Measurements from ENCODE around the gene EVI5.
"Not testable (repeated sequence)": the region's sequence is repeated elsewhere in the genome, so short reads cannot be mapped to it uniquely, and the experiment has no call there.

Gene EVI5

DNA sequence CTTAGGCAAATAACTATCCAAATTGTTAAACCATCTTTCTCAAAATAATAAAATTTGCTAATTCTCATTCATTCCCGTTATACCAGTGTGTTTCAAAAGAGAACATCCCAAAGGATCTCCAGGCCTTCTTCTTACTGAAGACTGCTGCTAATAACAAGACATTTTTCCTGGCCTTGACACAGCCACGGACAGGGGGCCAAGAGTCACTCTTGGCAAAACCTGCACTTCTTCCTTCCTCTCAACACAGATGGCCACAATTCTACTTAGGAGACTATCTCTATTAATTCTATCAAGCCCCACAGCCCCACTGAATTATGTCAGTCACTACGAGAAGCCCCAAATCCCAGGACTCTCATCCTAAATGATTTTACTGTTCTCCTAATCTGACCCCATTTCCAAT is 86.0 kb downstream of the EVI5 start:
- DNase-seq (ENCODE audit: low read depth in 1 of 2, low spot score in 1 of 2) = no peak

DNA sequence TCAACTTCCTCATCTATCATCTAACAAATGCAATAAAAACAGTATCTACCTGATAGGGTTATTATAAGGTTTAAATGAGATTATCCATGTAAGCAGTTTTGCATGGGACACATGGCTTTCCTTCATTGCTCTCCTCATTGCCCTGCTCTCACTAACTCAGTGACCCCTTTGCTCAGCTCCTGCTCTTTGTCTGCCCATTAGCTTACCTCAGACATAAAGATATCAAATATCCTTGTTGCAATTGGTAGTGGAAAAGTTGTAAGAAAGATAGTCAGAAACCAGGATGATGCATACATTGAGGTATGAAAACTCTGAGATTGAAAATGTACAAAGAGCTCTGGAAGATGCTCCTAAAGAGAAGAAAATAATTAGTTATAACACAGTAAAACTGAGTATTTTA is 89.8 kb downstream of the EVI5 start:
- DNase-seq (ENCODE audit: low read depth in 1 of 2, low spot score in 1 of 2) = no peak

DNA sequence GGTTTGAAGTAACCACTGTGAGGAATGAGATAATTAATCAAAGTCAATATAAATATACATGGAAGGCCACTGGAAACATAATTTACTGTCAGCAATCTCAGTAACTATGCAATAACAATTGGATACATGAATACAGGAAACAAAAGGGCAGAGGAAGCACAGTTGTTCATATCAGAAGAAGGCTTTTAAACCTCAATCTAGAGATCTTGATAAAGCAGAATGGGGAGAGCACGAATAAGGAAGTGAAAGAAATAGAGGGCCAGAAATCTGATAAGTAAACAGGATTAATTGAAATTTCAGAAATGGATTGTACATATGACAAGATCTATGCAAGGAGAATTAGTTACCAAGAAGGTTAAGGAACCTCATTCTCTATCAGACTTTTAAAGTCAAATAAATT is 93.0 kb downstream of the EVI5 start:
- DNase-seq (ENCODE audit: low read depth in 1 of 2, low spot score in 1 of 2) = no peak

DNA sequence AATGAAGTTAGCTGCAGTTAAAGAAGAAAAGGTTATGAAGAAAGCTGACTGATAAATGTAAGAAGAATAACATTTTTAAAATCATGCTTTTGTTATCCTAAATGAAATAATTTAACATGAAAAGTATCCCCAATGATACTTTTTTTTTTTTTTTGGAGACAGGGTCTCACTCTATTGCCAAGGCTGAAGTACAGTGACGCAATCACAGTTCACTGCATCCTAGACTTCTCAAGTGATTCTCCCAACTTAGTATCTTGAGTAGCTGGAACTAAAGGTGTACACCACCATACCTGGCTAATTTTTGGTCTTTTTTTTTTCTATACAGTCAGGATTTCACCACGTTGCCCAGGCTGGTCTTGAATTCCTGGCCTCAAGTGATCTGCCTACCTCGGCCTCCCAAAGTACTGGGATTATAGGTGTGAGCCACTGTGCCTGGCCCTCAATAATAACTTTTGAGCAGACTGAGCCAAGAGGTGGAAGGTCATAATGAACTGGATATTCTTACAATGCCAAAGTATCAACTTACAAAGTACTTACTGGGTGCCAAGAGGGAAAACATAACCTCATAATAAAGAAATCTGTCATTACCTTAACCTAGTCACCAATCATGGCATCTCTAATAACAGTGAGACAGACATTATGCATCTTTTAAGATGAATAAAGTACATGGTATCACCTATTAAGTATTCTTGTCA is 94.5 kb downstream of the EVI5 start:
- DNase-seq (ENCODE audit: low read depth in 1 of 2, low spot score in 1 of 2) = no peak

DNA sequence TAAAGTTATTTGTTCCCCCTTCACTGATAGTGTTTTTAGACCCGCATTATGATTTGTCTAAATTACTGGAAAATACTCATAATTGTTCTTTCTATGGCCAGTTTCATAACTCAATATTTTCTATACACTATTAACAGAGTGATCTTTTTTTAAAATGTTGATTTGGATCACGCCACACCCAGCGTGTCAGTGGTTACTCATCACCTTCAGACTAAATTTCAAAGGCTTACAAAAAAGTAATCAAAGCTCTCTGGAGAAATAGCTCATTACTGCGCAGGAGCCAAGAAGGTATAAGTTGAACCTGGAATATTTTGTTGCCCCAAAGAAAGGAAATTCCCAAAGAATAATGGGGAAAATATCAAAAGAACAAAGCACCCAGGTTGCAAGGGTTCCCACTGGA is 104.9 kb downstream of the EVI5 start:
- no peak for DNase-seq (ENCODE audit: low read depth in 1 of 2, low spot score in 1 of 2)

DNA sequence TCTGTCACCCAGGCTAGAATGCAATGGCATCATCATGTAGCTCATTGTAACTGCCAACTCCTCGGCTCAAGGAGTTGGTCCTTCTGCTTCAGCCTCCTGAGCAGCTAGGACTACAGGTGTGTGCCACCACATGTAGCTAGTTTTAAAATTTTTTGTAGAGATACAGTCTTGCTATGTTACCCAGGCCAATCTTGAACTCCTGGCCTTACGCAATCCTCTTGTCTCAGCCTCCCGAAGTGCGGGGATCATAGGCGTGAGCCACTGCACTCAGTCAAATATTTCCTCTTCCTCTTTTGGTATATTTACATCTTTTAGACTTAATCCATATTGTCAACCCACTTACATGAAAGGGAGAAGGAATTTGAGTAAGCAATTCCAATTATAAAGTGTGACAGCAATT is 121.1 kb downstream of the EVI5 start:
- DNase-seq (ENCODE audit: low read depth in 1 of 2, low spot score in 1 of 2) = no peak

DNA sequence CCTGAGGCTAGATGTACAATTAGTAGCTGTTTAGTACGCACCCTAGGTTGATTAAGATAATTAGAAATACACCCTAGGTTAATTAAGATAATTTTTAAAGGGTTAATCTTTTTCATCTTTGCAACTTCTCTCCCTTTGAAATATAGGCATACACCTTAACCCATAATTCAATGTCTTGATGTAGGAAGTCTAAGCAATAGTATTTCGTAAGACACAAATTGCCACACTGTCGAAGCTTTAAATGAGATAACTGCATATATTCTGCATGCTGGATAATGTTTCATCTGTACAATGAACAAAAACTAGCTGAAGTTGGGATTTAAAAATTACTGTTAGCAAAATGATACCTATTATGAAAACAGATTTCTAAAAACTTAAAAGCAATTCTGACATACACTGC is 122.9 kb downstream of the EVI5 start:
- no peak for DNase-seq (ENCODE audit: low read depth in 1 of 2, low spot score in 1 of 2)

DNA sequence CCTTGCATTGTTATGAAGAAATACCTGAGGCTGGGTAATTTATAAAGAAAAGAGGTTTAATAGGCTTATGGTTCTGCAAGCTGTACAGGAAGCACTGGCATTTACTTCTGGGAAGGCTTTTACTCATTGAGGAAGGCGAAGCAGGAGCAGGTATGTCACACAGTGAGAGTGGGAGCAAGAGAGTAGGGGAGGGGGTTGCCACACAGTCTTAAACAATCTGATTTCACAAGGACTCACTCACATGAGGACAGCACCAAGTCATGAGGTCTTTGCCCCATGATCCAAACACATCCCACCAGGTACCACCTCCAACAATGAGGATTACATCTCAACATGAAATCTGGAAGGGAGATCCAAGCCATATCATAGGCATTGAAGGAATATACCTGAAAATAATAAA is 127.2 kb downstream of the EVI5 start:
- DNase-seq (ENCODE audit: low read depth in 1 of 2, low spot score in 1 of 2) = no peak

DNA sequence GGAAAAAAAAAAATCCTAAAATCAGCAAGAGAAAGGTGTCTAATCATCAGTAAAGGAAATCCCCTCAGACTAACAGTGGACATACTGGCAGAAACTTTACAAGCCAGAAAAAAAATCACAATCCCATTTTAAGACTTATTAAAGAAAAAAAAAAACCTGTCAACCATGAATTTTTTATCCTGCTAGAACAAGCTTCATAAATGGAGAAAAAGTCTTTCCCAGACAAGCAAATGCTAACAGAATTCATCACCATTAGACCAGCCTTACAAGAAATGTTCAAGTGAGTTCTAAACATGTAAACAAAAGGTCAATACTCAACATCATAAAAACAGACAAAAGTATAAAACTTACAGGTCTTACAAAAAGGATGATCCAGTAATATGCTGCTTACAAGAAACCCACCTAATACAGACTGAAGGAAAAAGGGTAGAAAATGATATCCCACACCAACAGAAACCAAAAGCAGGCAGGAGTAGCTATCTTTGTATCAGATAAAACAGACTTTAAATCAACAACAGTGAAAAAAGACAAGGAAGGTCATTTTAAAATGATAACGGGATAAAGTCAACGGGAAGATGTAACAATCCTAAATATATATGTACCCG is 129.6 kb downstream of the EVI5 start:
- DNase-seq (ENCODE audit: low read depth in 1 of 2, low spot score in 1 of 2) = no peak

DNA sequence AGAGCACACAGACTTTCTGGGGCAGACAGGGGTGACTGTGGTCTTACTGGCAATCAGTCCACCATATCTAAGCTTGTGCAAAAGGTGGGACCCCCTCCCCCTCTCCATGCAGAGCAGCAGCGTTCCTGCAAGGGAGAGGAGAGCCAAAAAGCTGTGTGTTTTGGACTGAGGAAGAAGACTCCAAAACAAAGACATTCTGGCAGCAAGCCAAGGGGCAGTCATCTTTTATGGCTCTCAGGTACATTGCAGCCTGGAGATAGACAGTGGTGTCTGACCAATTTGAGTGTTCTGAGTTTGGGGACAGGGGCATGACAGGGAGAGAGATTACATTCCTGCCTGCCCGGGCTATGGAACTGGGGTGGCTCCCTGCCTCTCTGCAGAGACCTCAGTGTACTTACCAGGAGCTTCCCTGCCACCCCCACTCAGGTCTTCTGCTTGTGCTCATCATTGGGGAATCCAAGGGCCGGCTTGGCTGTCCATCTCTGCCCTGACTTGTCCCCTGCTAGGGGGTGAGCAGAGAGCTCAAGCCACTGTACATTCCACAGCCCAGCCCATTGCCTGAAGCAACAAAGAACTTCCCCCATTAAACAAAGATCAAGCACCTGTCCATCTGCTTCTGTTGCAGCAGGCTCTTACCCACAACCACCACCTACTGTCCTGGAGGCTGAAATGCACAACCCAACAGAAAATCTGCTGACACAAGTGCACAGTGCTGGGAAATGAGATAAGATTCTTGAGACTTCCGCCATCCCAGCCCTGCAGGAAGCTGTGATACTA is 131.1 kb downstream of the EVI5 start:
- no peak for DNase-seq (ENCODE audit: low read depth in 1 of 2, low spot score in 1 of 2)

DNA sequence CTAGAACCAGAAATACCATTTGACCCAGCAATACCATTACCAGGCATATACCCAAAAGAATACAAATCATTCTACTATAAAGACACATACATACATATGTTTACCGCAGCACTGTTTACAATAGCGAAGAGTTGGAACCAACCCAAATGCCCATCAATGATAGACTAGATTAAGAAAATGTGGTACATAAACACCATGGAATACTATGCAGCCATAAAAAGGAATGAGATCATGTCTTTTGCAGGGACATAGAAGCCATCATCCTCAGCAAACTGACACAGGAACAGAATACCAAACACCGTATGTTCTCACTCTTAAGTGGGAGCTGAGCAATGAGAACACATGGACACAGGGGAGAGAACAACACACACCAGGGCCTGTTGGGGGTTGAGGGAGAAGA is 144.2 kb downstream of the EVI5 start:
- not testable (repeated sequence) for DNase-seq (ENCODE audit: low read depth in 1 of 2, low spot score in 1 of 2)

DNA sequence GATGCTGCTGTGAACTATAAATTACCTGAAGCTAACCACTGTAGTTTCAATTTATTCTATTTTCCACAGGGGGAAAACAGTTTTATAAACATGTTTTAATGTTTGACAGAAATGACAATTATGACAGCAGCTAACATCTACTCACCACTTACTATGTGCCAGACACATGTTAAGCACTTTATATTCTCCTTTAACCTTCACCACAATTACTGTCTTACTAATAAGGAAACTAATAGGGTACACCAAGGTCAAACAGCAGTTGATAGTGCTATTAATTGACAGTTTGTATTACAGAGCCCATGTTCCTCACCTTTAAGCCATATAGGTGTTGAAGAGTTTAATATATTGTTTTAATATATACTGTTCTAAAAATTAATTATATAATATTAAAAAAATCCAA is 146.4 kb downstream of the EVI5 start:
- no peak for DNase-seq (ENCODE audit: low read depth in 1 of 2, low spot score in 1 of 2)

DNA sequence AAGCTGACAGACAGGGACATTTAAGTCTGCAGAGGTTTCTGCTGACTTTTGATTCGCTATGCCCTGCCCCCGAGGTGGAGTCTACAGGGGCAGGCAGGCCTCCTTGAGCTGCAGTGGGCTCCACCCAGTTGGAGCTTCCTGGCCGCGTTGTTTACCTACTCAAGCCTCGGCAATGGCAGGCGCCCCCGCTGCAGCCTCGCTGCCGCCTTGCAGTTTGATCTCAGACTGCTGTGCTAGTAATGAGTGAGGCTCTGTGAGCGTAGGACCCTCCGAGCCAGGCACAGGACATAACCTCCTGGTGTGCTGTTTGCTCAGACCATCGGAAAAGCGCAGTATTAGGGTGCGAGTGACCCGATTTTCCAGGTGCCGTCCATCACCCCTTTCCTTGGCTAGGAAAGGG is 149.7 kb downstream of the EVI5 start:
- not testable (repeated sequence) for DNase-seq (ENCODE audit: low read depth in 1 of 2, low spot score in 1 of 2)

DNA sequence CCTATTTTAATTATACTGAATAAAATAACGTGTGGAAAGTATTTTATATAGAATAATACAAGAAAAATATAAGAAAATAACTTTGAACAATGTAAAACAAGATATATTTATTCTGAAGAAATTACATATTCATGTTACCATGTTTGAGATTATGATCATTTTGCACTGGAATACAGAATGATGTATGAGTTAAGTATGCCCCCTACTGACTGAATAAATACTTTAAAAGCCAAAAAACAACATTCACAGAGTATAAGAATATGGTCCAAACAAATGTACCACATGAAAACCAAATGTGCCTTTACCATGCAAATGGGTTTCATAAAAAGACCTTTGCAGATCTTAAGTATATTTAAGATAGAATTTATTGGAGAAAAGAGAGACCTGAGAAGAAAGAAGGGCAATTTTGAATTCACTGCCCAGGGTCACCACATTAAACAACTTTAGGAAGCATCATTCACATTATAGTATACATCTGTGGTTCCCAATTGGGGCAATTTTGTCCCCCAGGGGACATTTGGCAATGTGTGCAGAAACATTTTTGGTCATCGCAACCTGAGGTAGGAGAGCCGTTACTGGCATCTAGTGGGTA is 161.6 kb downstream of the EVI5 start:
- no peak for DNase-seq (ENCODE audit: low read depth in 1 of 2, low spot score in 1 of 2)

DNA sequence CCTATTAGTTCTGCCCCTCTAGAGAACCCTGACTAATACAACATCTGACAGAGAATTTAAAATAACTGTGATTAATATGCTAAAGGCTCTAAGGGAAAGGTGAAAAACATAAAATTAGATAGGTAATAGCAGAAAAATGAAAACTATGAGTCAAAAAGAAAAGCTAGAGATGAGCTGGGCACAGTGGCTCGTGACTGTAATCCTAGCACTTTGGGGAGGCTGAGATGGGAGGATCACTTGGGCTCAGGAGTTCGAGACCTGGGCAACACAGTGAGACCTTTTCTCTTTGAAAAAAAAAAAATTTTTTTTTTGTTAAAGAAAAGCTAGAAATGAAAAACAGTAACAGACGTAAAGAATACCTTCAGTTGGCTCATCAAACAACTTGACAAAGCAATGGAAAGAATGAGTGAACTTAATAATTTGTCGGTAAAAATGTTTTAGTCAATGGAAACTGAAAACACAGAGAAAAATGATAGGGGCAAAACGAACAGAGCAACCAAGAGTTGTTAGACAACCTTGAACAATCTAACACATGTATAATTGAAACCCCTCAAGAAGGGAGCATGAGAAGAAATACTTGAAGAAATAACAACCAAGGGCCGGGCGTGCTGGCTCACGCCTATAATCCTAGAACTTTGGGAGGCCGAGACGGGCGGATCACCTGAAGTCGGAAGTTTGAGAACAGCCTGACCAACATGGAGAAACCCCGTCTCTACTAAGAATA is 165.3 kb downstream of the EVI5 start:
- no peak for DNase-seq (ENCODE audit: low read depth in 1 of 2, low spot score in 1 of 2)

DNA sequence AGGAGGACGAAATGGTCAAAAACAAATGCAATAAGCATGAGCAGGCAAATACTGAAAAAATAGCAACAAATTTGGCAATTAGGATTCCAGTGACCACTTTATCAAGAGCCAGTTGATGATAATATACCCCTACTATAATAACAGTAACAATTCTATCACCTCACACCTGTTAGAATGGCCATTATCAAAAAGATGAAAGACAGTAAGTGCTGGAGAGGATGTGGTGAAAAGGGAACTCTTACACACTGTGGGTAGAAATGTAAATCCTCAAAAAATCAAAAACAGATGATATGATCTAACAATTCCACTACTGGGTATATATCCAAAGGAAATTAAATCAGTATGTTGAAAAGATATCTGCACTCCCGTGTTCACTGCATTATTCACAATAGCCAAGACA is 183.9 kb downstream of the EVI5 start:
- DNase-seq (ENCODE audit: low read depth in 1 of 2, low spot score in 1 of 2) = no peak

DNA sequence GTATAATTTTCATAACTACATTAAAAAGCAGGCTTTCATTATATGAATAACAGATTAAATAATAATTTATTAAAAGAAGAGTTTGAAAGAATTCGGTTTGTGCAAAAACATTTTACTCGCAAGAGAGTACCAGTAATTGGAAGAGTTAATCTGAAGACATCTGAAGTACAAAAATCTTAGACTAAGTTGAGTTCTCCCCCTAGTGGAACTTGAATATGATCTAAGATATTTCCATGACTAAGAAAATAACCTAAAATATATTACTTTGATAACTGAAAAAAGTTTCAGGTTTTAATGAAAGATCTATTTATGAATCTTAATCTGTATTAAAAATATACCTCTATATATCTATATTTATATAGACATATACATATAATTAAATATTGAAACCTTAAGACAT is 185.7 kb downstream of the EVI5 start:
- no peak for DNase-seq (ENCODE audit: low read depth in 1 of 2, low spot score in 1 of 2)

DNA sequence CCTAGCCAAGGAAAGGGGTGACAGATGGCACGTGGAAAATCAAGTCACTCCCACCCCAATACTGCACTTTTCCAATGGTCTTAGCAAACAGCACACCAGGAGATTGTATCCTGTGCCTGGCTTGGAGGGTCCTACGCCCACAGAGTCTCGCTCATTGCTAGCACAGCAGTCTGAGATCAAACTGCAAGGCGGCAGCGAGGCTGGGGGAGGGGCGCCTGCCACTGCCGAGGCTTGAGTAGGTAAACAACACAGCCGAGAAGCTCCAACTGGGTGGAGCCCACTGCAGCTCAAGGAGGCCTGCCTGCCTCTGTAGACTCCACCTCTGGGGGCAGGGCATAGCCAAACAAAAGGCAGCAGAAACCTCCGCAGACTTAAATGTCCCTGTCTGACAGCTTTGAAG is 195.5 kb downstream of the EVI5 start:
- not testable (repeated sequence) for DNase-seq (ENCODE audit: low read depth in 1 of 2, low spot score in 1 of 2)

DNA sequence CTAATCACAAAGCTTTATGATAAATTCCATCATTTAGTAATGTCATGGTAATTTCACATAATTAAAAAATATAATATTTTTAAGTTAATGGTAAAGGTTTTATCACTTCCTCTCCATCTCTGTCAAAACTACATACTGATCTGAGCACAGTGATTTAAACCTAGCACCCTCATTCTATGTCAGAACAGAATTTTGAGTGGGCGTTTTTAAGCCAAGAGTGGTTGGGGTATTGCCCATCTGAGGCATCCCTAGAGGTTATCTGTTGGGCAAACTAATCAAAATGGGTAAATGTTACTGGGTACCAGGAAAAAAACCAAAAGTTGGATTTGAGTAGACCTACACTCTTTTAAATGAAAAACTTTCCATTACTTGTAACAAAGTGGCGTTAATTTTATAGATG is 197.5 kb downstream of the EVI5 start:
- no peak for DNase-seq (ENCODE audit: low read depth in 1 of 2, low spot score in 1 of 2)

DNA sequence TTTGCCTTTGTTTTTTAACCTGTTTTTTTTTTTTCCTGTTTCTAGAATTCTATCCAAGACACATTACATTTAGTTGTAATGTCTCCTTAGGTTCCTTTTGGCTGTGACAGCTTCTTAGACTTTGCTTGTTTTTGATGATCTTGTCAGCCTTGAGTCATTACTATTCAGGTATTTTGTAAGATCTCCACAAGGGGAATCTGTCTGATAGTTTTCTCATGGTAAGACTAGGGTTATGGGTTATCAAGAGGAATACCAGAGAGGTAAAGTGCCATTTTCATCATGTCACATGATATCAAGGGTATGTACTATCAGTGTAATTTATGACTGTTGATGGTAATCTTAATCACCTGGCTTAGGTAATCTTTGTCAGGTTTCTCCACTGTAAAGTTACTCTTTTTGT is 199.1 kb downstream of the EVI5 start:
- no peak for DNase-seq (ENCODE audit: low read depth in 1 of 2, low spot score in 1 of 2)

DNA sequence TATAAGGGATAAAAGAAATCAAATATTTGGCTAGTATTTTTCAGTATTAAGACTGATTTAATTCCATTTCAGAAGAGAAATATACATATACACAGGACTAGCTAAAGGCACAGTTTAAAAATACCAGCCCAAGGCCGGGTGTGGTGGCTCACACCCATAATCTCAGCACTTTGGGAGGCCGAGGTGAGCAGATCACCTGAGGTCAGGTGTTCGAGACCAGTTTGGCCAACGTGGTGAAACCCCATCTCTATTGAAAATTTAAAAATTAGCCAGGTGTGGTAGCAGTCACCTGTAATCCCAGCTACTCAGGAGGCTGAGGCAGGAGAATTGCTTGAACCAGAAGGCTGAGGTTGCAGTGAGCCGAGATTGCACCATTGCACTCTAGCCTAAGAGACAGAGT is 200.1 kb downstream of the EVI5 start:
- not testable (repeated sequence) for DNase-seq (ENCODE audit: low read depth in 1 of 2, low spot score in 1 of 2)

Data from activated T-helper 1 cell treated with anti-CD3 and anti-CD28 coated beads, Interleukin-2, amount 50 U/mL, for 16 hours (primary cell).